ENCODE data around the gene KRT3.

Gene KRT3

DNA sequence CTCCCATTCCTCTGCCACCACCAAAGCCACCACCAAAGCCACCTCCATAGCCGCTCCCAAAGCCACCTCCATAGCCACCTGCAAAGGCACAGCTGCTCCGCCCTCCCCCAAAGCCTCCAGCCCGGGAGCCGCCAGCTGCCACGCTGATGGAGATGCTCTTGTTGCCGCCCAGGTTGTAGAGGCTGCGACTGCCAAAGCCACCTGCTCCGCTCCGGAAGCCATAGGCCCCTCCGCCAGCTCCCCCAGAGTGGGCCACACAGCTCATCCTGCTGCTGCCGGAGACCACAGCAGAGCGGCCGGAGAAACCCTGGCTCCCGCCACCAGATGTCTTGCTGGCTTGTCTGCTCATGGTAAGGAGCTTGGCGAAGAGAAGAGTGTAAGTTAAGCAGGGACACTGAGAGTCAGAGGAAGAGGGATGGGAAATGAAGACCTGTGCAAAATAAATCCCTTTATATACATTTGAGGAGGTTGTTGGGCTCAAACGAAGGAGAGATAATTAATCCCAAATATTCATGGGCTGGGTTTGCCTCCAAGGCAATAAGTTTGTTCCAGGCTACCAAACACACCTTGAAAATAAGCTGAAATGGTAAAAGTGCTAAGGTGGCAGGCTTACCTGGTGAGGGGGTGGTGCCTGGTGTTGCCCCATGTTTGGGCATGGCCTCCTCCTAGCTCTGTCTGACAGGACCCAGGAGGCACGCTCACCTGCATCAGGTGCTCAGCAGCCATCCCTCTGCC lies at the start of gene KRT3:
KRT3 (minus strand) TSS at position 424 of the 735 bp plus-strand sequence; CDS start at position 349, 75 bp downstream.
- H3K27ac ChIP-seq = no peak within 1 kb of the TSS
- no peak for TF ChIP-seq CTCF (conservative IDR thresholded peaks at IDR 0.05)

DNA sequence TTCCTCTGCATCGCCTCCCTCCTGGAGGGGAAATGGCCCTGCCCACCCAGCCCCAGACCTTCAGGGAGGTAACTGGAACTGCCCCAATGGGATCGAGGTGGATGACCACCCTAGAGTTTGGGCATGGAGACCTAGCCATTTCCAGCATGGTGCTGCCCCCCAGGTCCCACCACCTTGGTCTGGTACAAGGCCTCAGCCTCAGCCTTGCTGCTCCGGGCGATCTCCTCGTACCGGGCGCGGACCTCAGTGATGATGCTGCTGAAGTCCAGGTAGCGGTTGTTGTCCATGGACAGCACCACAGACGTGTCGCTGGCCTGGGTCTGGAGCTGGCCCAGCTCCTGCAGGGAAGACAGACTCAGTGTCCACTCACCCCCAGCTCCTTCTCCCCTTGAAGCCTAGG lies 48.5 kb upstream of the KRT3 start:
- no peak overlapping the region for H3K27ac ChIP-seq
- TF ChIP-seq CTCF (conservative IDR thresholded peaks at IDR 0.05) = no peak

DNA sequence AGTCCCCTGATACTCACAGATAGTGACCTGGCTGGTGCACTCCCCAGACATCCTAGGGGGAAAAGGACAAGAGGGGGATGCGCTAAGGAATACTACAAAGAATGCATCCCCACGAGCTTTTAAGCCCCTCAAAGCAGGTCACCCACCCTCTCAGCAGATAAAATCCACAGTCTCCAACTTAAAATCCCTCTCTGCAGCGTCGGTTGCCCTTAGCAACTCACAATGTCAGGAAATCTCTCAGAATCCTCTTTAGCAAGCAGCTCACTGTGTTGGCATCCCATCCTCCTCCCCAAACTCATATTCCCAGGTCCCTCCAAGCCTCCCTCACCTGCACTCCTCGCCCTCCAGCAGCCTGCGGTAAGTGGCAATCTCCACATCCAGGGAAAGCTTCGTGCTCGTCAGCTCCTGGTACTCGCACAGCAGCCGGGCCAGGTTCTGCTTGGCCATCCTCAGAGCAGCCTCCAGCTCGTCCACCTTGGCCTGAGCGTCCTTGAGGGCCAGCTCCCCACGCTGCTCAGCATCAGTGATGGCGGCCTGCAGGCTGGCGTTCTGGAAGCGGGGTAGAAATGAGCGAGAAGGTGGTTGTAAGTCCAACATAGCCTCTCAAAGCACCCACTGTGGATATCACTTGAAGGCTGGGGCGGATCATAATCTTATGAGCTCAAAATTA lies 43.7 kb upstream of the KRT3 start:
- no peak for TF ChIP-seq CTCF (conservative IDR thresholded peaks at IDR 0.05)
- no peak overlapping the region for H3K27ac ChIP-seq

GRCh38 chr12:52838609-52839435 lies 42.9 kb upstream of the KRT3 start:
- TF ChIP-seq CTCF (conservative IDR thresholded peaks at IDR 0.05) = no peak
- no peak overlapping the region for H3K27ac ChIP-seq

DNA sequence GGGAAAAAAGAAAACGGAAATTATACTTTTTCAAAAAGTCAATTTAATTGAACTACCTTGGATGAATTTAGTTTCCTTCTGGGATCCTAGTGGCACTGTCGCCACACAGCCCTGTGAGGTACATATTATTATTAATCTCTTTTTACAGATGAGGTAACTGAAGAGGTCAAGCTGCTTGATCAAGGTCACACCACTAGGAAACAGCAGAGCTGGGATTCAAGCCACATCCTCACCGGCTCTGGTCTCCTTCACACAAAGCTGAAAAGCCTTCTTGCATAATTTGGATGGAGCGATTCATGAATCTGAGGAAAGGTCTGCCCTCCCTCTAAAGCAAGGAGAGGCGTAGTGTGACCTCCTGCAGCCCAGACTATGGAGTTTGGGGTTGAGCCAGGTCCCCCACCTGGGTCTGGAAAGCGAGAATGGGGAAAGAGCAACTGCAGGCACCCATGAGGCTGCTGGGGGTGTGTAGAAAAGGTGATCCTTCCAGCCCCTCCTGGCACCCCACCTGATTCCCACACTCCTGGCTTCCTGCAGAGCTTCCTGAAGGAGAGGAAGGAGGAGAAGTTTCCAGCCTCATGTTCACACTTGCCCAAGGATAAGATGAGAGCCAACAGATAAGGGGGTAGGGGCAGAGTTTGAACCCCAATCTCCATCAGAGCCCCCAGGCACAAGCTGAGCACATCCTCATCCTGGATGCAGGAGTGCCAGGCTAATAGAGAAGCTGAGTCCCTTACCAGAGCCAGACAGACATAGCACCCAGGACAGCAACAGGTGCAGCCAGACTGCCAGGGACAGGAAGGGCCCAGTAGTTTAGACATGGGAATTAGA lies 42.1 kb upstream of the KRT3 start:
- no peak for TF ChIP-seq CTCF (conservative IDR thresholded peaks at IDR 0.05)
- H3K27ac ChIP-seq = no peak overlapping the region

DNA sequence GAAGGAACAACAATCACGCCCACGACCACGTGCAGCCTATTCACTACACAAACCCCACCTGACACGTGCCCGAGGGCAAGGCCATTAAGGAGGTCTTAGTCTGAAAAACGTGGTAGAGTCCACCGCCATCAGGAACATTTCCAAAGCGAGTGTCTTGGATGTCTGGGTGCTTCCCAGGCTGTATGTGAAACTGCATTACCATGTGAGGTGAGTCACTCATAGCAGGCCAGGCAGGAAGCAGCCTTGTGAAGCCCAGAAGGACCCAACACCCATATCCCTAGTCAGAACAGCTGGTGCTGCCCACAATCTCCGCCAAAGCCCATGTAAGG lies 41.5 kb upstream of the KRT3 start:
- no peak for TF ChIP-seq CTCF (conservative IDR thresholded peaks at IDR 0.05)
- H3K27ac ChIP-seq = no peak overlapping the region
